ENCODE measurements around the gene CYB5R4. TPM values are rescaled to one million over a fixed set of nuclear protein-coding genes. Genes with fewer than 3 reads are reported as not detected.

CYB5R4 gene
- polyA plus RNA-seq, 2 of the 4 experiments (the other 2 are of a cell fraction), result 21.3 to 25.5 TPM

DNA sequence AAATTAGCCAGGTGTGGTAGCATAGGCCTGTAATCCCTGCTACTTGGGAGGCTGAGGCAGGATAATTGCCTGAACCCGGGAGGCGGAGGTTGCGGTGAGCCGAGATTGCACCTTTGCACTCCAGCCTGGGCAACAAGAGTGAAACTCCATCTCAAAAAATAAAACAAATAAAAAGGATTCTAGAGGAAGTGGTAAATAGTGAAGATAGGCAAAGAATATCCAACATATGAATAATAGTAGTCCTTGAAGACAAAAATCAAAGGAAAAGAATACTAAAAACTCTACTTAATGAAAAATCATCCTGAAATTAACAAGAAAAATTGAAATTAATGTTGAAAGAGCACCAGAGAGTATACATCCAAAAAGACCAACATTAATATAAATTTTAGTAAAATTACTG is 107.0 kb downstream of the CYB5R4 start (continued):
- no peak for TF ChIP-seq ZFP36 (IDR thresholded peaks at IDR 0.05; ENCODE audit: borderline replicate concordance, partially characterized antibody)
- TF ChIP-seq ZNF302 (CRISPR knock-in tag; IDR thresholded peaks at IDR 0.05), result no peak
- no peak for TF ChIP-seq NFE2L2 (conservative IDR thresholded peaks at IDR 0.05; ENCODE audit: low read length)
- no peak for TF ChIP-seq E2F6 (IDR thresholded peaks at IDR 0.05; ENCODE audit: borderline replicate concordance, low read depth)
- TF ChIP-seq CHD4 (IDR thresholded peaks at IDR 0.05; ENCODE audit: borderline replicate concordance), result no peak
- TF ChIP-seq CHD2 (IDR thresholded peaks at IDR 0.05; ENCODE audit: low read length, partially characterized antibody), result no peak
- no peak for TF ChIP-seq NPAS2 (CRISPR knock-in tag; IDR thresholded peaks at IDR 0.05; ENCODE audit: borderline replicate concordance)
- TF ChIP-seq ZSCAN20 (CRISPR knock-in tag; IDR thresholded peaks at IDR 0.05), result no peak

GRCh38 chr6:83970582-83970981 is 111.1 kb downstream of the CYB5R4 start:
- no peak overlapping the region for H3K4me3 ChIP-seq
- no peak overlapping the region for H3K27ac ChIP-seq
- DNase-seq (ENCODE audit: low read depth in 1 of 2, low spot score in 1 of 2), result no peak
- ChIA-PET CTCF (interaction anchor here (1.0 kb wide), 1 partner anchor 258 kb away, joined by 3 read pairs; no protein-coding TSS in a partner anchor), POLR2A (no interaction called here)
- peaks cover 12% of the 10 kb centered on the region for H3K9me3 ChIP-seq
- no peak for ATAC-seq
- TF ChIP-seq, protein P1, sequence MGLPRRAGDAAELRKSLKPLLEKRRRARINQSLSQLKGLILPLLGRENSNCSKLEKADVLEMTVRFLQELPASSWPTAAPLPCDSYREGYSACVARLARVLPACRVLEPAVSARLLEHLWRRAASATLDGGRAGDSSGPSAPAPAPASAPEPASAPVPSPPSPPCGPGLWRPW (IDR thresholded peaks at IDR 0.05), result no peak
- TF ChIP-seq CBX8 (IDR thresholded peaks at IDR 0.05) (no peak), CHD4 (IDR thresholded peaks at IDR 0.05; ENCODE audit: borderline replicate concordance) (no peak), FOXS1 (CRISPR knock-in tag; IDR thresholded peaks at IDR 0.05) (no peak), CEBPB (IDR thresholded peaks at IDR 0.05) (no peak), USF2 (IDR thresholded peaks at IDR 0.05) (no peak), RNF2 (IDR thresholded peaks at IDR 0.05; ENCODE audit: borderline replicate concordance, low read depth) (no peak), RARB (CRISPR knock-in tag; IDR thresholded peaks at IDR 0.05) (no peak), NPAS2 (CRISPR knock-in tag; IDR thresholded peaks at IDR 0.05; ENCODE audit: borderline replicate concordance) (no peak), BHLHE40 (IDR thresholded peaks at IDR 0.05; ENCODE audit: low read depth, low read length) (no peak), TFCP2L1 (CRISPR knock-in tag; IDR thresholded peaks at IDR 0.05) (no peak), HDAC2 (IDR thresholded peaks at IDR 0.05) (no peak), POLR2AphosphoS2 (conservative IDR thresholded peaks at IDR 0.05; ENCODE audit: low read length) (no peak)
- TF ChIP-seq, protein P2, sequence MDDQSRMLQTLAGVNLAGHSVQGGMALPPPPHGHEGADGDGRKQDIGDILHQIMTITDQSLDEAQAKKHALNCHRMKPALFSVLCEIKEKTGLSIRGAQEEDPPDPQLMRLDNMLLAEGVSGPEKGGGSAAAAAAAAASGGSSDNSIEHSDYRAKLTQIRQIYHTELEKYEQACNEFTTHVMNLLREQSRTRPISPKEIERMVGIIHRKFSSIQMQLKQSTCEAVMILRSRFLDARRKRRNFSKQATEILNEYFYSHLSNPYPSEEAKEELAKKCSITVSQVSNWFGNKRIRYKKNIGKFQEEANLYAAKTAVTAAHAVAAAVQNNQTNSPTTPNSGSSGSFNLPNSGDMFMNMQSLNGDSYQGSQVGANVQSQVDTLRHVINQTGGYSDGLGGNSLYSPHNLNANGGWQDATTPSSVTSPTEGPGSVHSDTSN (IDR thresholded peaks at IDR 0.05), result no peak
- TF ChIP-seq, protein P3, sequence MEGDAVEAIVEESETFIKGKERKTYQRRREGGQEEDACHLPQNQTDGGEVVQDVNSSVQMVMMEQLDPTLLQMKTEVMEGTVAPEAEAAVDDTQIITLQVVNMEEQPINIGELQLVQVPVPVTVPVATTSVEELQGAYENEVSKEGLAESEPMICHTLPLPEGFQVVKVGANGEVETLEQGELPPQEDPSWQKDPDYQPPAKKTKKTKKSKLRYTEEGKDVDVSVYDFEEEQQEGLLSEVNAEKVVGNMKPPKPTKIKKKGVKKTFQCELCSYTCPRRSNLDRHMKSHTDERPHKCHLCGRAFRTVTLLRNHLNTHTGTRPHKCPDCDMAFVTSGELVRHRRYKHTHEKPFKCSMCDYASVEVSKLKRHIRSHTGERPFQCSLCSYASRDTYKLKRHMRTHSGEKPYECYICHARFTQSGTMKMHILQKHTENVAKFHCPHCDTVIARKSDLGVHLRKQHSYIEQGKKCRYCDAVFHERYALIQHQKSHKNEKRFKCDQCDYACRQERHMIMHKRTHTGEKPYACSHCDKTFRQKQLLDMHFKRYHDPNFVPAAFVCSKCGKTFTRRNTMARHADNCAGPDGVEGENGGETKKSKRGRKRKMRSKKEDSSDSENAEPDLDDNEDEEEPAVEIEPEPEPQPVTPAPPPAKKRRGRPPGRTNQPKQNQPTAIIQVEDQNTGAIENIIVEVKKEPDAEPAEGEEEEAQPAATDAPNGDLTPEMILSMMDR (IDR thresholded peaks at IDR 0.05), result no peak
- no peak for FAIRE-seq
- no peaks in the 10 kb centered on the region for H3K4me1 ChIP-seq
- H3K4me2 ChIP-seq, result no peak overlapping the region

DNA sequence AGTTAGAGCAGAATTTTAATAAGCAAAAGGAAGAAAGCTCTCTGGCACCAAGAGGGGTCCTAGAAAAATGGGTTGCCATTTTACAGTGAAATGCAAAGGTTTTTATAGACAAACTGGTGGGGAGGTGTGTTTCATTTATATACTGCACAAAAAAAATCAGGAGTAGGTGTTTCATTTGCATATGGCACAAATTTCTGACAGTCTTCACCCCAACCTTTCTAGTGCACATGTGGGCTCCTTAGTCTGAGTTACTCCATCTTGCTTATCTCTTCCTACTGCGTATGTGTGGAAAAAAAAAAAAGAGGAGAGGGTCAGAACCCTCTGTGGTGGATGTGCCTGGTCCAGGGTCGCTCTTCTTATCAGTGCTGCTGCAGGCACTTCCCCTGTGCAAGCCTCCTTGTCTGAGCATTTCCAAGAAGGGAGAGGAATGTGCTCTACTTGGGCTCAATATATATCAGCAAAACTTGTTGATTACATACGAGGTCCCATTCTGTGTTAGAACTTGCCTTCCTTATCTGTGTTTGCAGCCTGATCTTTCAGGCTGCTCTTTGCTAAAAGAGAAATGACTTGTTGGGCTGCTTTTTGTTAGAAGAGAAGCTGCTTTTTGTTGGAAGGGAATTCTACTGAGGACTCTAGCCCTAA is 115.0 kb downstream of the CYB5R4 start:
- FAIRE-seq, result no peak
- no peak for ATAC-seq
- 80% methylated on average over 3 of the region's 3 CpGs for WGBS (ENCODE audit: missing lambda C conversion rate)
- H3K27ac ChIP-seq, result no peak overlapping the region
- no peak for DNase-seq (ENCODE audit: low read depth in 1 of 2, low spot score in 1 of 2)
- no peak overlapping the region for H3K4me3 ChIP-seq
- ChIA-PET POLR2A (no interaction called here), CTCF (no interaction called here)
- TF ChIP-seq JUNB (IDR thresholded peaks at IDR 0.05) (no peak), FOSL2 (IDR thresholded peaks at IDR 0.05) (no peak), FOSL2 (CRISPR knock-in tag; IDR thresholded peaks at IDR 0.05) (no peak)
- TF ChIP-seq, protein P4, sequence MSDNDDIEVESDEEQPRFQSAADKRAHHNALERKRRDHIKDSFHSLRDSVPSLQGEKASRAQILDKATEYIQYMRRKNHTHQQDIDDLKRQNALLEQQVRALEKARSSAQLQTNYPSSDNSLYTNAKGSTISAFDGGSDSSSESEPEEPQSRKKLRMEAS (IDR thresholded peaks at IDR 0.05), result no peak
- H3K4me1 ChIP-seq, result no peaks in the 10 kb centered on the region
- H3K4me2 ChIP-seq, result no peak overlapping the region
- H3K9me3 ChIP-seq, result no peaks in the 10 kb centered on the region
